ENCODE measurements around the gene SCAF1. TPM values are rescaled to one million over a fixed set of nuclear protein-coding genes. Genes with fewer than 3 reads are reported as not detected.

SCAF1 gene
- polyA plus RNA-seq, 4 donors = 25.0 to 50.3 (median 40.5) TPM

DNA sequence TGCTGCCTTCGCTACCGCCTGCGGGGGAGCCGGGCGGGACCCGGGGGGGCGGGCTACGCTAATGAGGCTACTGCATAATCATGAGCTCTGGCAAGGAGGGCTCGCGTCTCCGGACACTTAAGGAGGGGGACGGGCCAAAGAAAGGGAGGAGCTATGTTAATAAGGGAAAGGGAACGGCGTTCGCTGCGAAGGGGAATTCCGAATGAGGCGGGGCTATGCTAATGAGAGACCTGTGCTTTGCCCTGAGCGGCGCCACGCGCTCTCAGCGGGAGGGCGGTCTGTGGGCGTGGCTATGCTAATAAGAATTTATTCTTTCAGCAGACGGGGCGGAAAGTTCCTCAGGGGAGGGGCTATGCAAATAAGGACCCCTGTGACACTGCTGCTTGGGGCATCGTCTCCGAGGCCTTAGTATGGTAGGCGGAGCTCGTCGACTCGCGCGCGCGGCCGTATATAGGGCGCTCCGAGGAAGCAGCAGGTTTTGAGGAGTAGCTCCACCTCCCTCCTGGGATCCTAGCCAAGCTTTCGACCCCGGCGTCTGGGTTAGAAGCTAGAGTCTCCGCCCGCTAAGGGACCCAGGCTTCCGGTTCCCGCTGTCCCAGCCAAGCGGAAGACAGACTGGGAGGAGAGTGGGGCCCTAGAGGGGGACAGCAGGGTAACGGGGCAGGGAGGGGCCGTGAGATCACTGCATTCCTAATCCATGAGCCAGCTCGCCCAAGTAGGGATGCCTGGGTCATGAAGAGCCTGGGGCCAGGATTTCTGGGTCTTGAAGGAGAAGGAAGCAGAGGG lies 1.7 kb upstream of the SCAF1 start, which contains the start of gene RRAS:
TSS of gene RRAS (minus strand) at position 31 of the 786 bp plus-strand sequence. CDS start 45 bp downstream, outside the sequence.
- DNase-seq (ENCODE audit: low read depth in 4 of 4, low spot score in 2 of 4) = peak; percentile 96 to 100 (median 100)

DNA sequence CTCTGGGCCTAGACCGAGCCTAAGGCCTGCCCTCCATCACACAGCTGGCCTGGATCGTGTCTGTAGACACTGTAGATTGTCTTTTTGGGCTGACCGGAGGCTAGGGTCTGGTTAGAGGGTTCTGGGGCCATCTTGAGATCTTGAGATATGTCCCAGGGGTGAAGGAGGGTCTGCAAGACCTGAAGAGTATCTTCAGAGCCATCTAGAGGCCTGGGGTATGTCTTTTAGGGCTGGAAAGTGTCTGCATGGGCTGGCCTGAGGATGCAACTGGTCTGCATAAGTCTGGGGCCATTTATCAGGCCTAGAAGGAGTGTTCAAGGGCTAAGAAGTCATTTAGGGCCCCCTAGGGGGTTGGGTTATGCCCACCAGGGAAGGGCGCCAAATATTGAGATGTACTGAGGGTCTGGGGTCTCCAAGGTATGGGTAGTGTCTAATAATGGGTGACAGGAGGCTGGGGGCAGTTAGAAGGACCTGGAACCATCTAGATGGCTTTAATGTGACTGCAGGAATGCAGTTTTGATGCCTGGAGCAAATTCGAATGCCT lies 555 bp downstream of the SCAF1 start:
- DNase-seq (ENCODE audit: low read depth in 4 of 4, low spot score in 2 of 4) = no peak

DNA sequence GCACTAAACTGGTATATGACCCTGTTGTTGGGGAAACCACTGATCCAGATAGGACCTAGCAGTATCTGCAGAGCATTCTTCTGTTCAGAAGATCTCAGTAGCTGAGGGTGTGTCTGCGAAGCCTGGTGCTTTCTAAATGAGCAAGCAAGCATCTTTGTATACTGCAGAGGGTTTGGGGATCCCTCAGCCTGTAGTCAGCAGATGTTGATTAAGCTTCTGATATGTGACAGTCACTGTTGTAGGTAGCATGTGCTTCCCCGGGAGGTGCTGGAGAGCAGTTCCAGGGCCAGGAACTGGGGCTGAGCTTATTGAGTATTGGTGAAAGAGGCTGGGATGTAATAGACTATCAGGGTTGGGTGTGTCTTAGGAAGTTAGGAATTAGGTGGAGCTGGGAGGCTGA lies 1.5 kb downstream of the SCAF1 start:
- no peak for DNase-seq (ENCODE audit: low read depth in 4 of 4, low spot score in 2 of 4)

DNA sequence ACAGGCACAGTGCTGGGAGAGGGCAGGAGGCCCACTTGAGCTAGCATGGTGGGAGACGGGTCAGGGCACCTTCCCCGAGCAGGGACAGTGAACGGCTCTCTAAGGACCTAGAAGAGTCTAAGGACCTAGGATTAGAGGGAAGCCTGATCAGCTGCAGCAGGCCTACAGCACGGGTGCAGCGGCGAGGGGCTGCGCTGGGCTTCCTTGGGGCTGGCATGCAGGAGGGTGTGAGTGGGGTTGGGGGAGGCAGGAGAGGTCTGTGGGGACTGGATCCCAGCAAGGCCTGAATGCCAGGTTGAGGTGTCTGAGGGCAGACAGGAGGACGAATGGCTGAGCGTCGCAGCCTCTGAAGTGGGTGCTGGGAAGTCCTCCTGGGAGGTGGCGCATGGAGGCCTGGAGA lies 3.6 kb downstream of the SCAF1 start:
- DNase-seq (ENCODE audit: low read depth in 4 of 4, low spot score in 2 of 4) = no peak

DNA sequence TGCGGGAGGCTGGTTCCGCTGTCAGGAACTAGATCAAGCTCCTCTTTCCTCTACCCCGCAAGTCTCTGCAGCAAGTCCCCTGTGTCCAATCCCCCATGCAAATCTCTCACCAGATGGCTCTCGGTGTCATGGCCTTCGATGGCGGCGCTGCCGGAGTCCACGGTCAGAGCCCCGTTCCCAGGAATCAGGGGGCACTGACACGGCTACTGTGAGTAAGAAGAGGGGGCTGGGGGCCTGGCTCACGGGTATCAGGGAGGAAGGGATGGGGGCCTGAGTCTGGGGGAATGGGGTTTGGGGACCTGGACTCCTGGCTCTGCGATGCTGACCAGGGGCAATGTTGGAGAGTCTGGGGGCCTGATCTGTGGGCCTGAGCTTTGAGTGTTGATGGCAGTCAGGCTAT lies 4.0 kb downstream of the SCAF1 start:
- no peak for DNase-seq (ENCODE audit: low read depth in 4 of 4, low spot score in 2 of 4)

DNA sequence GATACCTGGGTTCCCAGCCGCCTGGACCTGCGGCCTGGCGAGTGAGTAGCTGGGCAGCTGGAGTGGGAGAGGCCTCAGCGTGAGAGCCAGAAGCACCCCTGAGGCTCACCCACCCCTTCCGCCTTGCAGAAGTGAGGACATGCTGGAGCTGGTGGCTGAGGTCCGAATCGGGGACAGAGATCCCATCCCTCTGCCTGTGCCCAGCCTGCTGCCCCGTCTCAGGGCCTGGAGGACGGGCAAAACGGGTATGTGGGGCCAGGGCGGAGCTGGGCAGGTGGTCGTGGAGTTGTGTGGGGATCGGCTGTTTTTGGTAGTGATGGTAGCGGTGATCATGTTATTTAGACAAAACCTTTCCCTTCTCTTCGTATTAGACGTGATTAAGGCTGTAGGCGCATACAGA lies 4.6 kb downstream of the SCAF1 start:
- no peak for DNase-seq (ENCODE audit: low read depth in 4 of 4, low spot score in 2 of 4)

DNA sequence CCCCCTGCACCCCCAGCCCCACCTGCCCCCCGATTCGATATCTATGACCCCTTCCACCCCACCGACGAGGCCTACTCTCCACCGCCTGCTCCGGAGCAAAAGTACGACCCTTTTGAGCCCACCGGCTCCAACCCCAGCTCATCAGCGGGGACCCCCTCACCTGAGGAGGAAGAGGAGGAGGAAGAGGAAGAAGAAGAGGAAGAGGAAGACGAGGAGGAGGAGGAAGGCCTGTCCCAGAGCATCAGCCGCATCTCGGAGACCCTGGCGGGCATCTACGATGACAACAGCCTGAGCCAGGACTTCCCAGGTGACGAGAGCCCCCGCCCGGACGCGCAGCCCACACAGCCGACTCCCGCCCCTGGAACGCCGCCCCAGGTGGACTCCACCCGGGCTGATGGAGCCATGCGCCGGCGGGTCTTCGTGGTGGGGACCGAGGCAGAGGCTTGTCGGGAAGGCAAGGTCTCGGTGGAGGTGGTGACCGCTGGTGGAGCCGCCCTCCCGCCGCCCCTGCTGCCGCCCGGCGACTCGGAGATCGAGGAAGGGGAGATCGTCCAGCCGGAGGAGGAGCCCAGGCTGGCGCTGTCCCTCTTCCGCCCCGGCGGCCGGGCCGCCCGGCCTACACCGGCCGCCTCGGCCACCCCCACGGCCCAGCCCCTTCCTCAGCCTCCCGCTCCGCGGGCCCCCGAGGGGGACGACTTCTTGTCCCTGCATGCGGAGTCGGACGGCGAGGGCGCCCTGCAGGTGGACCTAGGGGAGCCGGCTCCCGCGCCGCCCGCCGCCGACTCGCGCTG lies 9.2 kb downstream of the SCAF1 start:
- DNase-seq (ENCODE audit: low read depth in 4 of 4, low spot score in 2 of 4) = no peak

DNA sequence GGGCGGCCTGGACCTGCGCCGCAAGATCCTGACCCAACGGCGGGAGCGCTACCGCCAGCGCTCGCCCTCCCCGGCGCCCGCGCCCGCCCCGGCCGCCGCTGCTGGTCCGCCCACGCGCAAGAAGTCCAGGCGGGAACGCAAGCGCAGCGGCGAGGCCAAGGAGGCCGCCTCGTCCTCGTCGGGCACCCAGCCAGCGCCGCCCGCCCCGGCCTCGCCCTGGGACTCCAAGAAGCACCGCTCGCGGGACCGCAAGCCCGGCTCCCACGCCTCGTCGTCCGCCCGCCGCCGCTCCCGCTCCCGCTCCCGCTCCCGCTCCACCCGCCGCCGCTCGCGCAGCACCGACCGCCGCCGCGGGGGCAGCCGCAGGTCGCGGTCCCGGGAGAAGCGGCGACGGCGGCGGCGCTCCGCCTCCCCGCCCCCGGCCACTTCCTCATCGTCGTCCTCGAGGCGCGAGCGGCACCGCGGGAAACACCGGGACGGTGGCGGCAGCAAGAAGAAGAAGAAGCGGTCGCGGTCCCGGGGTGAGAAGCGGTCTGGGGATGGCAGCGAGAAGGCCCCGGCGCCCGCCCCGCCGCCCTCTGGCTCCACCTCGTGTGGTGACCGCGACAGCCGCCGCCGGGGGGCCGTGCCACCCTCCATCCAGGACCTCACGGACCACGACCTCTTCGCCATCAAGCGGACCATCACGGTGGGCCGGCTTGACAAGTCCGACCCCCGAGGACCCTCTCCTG lies 10.0 kb downstream of the SCAF1 start:
- DNase-seq (ENCODE audit: low read depth in 4 of 4, low spot score in 2 of 4) = no peak

DNA sequence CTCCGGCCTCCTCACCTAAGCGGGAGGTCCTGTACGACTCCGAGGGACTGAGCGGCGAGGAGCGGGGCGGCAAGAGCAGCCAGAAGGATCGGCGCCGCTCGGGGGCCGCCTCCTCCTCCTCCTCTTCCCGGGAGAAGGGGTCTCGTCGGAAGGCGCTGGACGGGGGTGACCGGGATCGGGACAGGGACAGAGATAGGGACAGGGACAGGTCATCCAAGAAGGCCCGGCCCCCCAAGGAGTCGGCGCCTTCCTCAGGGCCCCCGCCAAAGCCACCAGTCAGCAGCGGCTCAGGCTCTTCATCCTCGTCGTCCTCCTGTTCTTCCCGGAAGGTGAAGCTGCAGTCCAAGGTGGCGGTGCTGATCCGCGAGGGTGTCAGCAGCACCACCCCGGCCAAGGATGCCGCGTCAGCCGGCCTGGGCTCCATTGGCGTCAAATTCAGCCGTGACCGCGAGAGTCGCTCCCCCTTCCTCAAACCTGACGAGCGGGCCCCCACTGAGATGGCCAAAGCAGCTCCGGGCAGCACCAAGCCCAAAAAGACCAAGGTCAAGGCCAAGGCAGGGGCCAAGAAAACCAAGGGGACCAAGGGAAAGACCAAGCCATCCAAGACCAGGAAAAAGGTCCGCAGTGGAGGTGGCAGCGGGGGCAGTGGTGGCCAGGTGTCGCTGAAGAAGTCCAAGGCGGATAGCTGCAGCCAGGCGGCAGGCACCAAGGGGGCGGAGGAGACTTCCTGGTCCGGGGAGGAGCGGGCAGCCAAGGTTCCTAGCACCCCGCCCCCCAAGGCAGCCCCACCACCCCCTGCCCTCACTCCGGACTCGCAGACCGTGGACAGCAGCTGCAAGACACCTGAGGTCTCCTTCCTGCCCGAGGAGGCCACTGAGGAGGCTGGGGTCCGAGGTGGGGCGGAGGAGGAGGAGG lies 10.8 kb downstream of the SCAF1 start:
- no peak for DNase-seq (ENCODE audit: low read depth in 4 of 4, low spot score in 2 of 4)

DNA sequence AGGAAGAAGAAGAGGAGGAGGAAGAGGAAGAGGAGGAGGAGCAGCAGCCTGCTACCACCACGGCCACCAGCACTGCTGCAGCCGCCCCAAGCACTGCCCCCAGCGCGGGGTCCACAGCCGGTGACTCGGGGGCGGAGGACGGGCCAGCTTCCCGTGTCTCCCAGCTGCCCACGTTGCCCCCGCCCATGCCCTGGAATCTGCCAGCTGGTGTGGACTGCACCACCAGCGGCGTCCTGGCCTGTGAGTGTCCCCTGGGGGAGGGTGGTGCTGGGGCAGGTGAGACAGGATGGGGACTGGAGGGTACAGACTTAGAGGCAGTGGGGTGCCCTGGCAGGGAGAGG lies 11.4 kb downstream of the SCAF1 start:
- DNase-seq (ENCODE audit: low read depth in 4 of 4, low spot score in 2 of 4) = no peak

DNA sequence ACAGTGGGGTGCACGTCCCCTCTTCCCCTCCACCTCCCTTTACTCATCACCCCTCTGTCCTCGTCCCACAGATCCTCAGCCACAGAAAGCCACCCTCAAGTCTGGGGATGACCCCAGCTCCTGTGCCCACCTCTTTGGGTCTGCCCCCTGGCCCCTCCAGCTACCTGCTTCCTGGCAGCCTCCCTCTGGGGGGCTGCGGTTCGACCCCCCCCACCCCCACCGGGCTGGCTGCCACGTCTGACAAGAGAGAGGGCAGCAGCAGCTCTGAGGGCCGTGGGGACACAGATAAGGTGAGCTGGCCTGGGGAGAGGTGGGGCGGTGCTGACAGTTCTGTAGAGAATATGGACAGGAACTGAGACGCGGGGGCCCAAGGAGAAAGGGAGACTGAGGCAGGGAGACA lies 12.6 kb downstream of the SCAF1 start:
- no peak for DNase-seq (ENCODE audit: low read depth in 4 of 4, low spot score in 2 of 4)

DNA sequence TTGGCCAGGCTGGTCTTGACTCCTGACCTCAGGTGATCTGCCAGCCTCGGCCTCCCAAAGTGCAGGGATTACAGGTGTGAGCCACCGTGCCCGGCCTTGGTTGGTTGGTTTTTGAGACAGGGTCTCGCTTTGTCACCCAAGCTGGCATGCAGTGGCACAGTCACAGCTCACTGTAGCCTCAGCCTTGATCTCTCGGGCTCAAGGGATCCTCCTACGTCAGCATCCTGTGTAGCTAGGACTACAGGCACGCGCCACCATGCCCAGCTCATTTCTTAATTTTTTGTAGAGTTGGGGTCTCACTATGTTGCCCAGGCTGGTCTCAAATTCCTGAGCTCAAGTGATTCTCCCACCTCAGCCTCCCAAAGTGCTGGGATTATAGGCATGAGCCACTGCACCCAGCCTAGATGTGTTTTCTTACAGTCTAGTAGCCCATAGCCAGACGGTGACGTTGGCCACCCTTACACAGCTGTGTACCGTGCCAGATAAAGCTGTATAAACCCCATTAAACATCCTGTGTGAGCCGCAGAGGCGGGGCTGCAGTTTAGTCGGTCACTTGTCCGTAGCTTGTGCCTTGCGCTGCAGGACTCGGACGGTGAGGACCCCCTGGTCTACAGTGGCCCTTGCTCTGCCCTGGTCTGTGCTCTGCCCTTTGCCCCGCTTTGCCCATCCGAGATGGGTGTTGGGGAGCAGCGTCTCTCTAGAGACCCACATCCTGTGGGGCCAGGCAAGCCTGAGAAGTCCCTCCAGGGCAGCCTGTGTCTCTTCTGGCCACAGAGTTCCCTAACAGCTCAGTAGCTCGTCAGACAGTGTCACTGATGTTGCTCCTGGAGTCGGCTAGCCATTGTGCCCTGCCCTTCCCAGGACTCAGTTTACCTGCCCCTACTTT lies 13.8 kb downstream of the SCAF1 start:
- DNase-seq (ENCODE audit: low read depth in 4 of 4, low spot score in 2 of 4) = no peak

DNA sequence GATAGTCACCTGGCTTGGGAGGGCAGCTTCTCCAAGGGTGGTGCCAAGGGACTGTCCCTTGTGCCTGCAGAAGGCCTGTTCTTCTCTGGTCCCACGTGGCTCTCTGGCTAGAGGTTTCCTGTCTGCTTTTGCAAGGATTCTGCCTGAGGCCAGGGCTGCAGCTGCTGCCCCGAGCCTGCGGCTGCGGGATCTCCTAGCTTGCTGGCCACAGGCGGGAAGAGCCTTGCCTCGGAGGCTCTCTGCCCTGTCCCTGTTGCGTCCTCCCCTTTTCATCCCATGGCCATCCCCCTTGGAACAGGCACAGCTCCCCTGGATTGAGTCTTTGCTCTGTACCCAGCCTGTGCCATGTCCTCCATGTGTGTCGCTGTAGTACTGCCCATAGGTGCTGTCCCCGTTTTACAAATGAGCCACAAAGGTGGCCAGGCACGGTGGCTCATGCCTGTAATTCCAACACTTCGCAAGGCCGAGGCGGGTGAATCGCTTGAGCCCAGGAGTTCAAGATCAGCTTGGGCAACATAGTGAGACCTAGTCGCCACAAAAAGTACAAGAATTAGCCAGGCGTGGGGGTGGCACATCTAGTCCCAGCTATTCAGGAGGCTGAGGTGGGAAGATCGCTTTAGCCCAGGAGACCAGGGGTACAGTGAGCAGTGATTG lies 14.6 kb downstream of the SCAF1 start:
- no peak for DNase-seq (ENCODE audit: low read depth in 4 of 4, low spot score in 2 of 4)

DNA sequence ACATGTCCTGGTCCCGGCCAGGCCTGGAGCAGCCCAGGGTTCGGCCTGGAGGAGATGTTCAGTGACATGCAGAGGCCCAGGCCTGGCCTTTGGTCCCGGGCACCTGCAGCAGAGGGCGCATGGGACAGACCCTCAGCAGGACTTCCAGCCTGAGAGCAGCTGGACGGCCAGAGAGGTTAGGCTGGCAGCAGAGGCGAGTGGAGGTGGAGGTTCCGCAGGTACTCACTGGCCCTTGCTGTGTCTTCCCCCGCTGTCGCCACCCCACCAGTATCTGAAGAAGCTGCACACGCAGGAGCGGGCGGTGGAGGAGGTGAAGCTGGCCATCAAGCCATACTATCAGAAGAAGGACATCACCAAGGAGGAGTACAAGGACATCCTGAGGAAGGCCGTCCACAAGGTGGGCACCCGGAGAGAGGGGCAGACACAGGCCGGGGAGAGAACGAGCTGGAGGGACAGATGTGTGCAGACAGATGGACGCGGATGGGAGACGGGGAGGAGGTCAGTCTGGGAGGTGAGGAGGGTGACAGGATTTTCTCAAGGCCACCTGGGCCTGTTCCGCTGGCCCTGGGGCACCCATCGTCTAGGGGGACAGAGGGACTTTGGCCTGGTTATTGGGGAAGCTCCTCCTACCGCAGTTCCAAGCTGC lies 15.6 kb downstream of the SCAF1 start:
- no peak for DNase-seq (ENCODE audit: low read depth in 4 of 4, low spot score in 2 of 4)

DNA sequence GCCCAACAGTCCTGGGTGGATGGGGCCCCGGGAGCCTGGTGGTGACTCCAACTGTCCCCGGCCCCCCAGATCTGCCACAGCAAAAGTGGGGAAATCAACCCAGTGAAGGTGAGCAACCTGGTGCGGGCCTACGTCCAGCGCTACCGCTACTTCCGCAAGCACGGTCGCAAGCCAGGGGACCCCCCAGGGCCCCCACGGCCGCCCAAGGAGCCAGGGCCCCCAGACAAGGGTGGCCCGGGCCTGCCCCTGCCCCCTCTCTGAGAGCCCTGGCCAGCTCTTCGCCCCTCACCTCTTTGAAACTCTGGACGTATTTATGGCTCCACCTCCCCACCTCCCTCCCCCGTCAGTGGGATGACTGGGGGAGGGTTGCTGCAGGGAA lies 16.1 kb downstream of the SCAF1 start:
- DNase-seq (ENCODE audit: low read depth in 4 of 4, low spot score in 2 of 4) = no peak

DNA sequence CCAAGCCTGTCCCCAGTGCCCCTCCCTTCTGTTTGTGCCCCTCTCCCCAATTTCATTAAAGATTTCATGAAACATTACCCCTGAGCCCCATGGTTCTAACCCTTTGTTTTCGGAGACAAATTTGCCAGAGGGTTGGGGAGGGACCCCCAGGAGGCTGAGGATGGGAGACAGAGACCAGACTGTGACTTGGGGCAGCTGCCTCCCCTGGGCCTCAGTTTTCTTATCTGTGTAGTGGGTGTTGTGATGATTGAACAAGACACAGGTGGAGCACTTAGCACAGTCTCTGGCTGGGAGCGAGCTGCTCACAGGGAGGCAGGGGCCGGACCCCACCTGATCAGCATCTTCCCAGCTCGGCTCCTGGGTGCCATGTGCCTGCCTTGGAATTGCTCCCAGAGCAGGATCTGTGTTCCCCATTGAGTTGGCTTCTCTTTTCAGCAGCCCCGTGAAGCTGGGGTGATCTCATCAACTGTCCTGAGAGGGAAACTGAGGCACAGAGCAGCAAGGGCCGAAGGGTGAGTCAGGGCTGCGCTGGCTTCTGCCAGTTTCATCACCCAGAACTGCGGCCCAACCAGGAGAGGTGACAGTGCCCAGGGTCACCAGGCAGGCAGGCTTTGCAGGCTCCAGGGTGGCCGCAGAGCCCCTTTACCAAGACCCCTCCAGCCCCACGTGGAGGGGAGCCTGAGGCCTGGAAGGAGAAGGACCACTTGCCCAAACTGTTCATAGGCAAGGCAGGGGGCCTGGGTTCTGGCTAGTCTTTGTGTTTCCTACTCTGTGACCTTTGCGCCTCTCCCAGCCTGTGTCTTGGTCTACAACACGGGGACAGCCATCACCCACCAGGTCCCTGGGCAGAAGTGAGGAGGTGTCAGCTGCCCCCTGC lies 16.8 kb downstream of the SCAF1 start:
- DNase-seq (ENCODE audit: low read depth in 4 of 4, low spot score in 2 of 4) = no peak

DNA sequence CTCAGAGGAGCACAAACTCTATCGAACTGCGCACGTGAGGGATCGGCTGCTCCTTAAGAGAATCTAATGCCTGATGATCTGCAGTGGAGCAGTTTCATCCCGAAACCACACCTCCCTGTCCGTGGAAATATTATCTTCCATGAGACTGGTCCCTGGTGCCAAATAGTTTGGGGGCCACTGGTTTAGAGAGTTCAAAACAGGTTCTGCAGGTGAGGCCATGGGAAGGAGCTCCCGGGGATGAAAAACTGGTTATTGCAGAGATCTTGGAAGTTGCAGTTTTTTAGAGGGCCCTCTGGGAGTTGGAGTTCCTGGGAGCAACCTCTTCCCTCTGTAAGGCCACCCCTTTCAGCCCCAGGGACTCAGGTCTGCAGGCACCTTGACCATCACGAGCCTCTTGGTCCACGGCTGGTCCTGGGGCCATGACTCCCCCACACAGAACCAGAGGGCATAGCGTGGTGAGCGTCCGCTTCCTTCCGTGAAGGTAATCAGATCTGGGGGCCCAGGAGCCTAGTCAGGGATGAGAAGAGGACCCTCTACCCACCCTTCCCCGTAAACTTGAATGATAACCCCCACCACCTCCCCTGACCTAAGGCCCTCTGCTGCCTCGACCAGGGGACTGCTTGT lies 18.4 kb downstream of the SCAF1 start:
- no peak for DNase-seq (ENCODE audit: low read depth in 4 of 4, low spot score in 2 of 4)
